Pancreas (tissue), 8 donors: Measurements from ENCODE around the gene OR7G2. TPM values are rescaled to one million over a fixed set of nuclear protein-coding genes. Genes with fewer than 3 reads are reported as not detected.

Source experiments
- polyA plus RNA-seq, 2 donors: library from polyadenylated mRNA; stranded (reverse); fragments of 200-250 nt; gene quantifications; one replicate each; pipeline ENCODE4 v1.2.3, GENCODE V29; 2013
- total RNA-seq, 6 donors: library from RNA; stranded (reverse); fragmentation: NEBNext Ultra II Directional in 4 of 6; extraction: Animal tissue kit (Norgen Biotek cat#: 25700) in 4 of 6; gene quantifications; one replicate each; pipeline versions ENCODE4 v1.2.1 to v1.2.4, GENCODE V29; 2021 to 2023
- donor health status: healthy with polysubstance abuse.
- donor health status: DM: no; HTN: no; CAD: no; lungs with moderate emphysema.
- donor health status: DM: no; HTN: no; CAD: no.
- donor health status: Bipolar disorder and iron deficiency.
- donor health status: DM: yes; HTN: yes; CAD: no.
- donor health status: DM: no; HTN: no; CAD: no.
- donor health status: DM: no; HTN: no; CAD: no.
- donor health status: DM: yes; HTN: yes; CAD: no.

The OR7G2 gene
- total and polyA plus RNA-seq, 8 donors: not detected

Other genes starting within 250 kb of the OR7G2 start
- gene MUC16, start 97.1 kb downstream of the OR7G2 start, total RNA-seq: under 1 TPM; under 0.01 to 0.97 (median 0.05) TPM
- under 1 TPM; 0.02 to 0.84 TPM for gene MUC16, start 97.1 kb downstream of the OR7G2 start, polyA plus RNA-seq
- not detected for gene OR1M1, start 20.4 kb downstream of the OR7G2 start, total RNA-seq
- not detected for gene OR1M1, start 20.4 kb downstream of the OR7G2 start, polyA plus RNA-seq
- not detected for gene OR7G1, start 8.3 kb upstream of the OR7G2 start, total RNA-seq
- not detected for gene OR7G1, start 8.3 kb upstream of the OR7G2 start, polyA plus RNA-seq
- gene OR7G3, start 19.5 kb upstream of the OR7G2 start, total RNA-seq: not detected
- not detected for gene OR7G3, start 19.5 kb upstream of the OR7G2 start, polyA plus RNA-seq
- 10 to 100 TPM; 12.4 to 22.0 (median 13.9) TPM for gene ZNF317, start 32.9 kb upstream of the OR7G2 start, total RNA-seq
- 10 to 100 TPM; 26.2 to 38.3 TPM for gene ZNF317, start 32.9 kb upstream of the OR7G2 start, polyA plus RNA-seq
- not detected for gene OR7D2, start 71.5 kb upstream of the OR7G2 start, total RNA-seq
- gene OR7D2, start 71.5 kb upstream of the OR7G2 start, polyA plus RNA-seq: under 1 TPM; 0.02 to 0.04 TPM
- gene OR7D4, start 112.1 kb upstream of the OR7G2 start, total RNA-seq: not detected
- not detected for gene OR7D4, start 112.1 kb upstream of the OR7G2 start, polyA plus RNA-seq
- gene OR7E24, start 143.5 kb upstream of the OR7G2 start, total RNA-seq: not detected
- not detected for gene OR7E24, start 143.5 kb upstream of the OR7G2 start, polyA plus RNA-seq
- gene ZNF699, start 202.4 kb upstream of the OR7G2 start, total RNA-seq: 1 to 10 TPM; 1.1 to 3.4 (median 1.7) TPM
- 1 to 10 TPM in 1 of 2 donors, under 1 TPM in 1; 0.96 to 1.3 TPM for gene ZNF699, start 202.4 kb upstream of the OR7G2 start, polyA plus RNA-seq
- 10 to 100 TPM in 1 of 6 donors, 1 to 10 TPM in 5; 3.2 to 13.0 (median 5.7) TPM for gene ZNF559, start 216.7 kb upstream of the OR7G2 start, total RNA-seq
- gene ZNF559, start 216.7 kb upstream of the OR7G2 start, polyA plus RNA-seq: 10 to 100 TPM; 14.9 to 19.4 TPM